WTC11 (cell line): ENCODE measurements around the gene GPRIN2.

Experiments
- TF ChIP-seq, protein P1 (sequence below): fragments of 200-600 bp; IDR thresholded peaks from 2 replicates; pipeline ENCODE4 v1.8.0; 2022; ENCODE audit warnings: antibody characterized with exemption
- TF ChIP-seq, protein P2 (sequence below): sonication (generic); formaldehyde crosslinking; IDR thresholded peaks from 2 replicates; pipeline ENCODE4 v1.8.0; 2023; ENCODE audit warnings: missing genetic modification reagents
- TF ChIP-seq, protein P3 (sequence below): sonication (generic); formaldehyde crosslinking; IDR thresholded peaks from 2 replicates; pipeline ENCODE4 v1.8.1; 2022; ENCODE audit warnings: mild to moderate bottlenecking, moderate library complexity, missing genetic modification reagents
- TF ChIP-seq, protein P4 (sequence below): sonication (generic); formaldehyde crosslinking; conservative IDR thresholded peaks from 2 replicates; pipeline ENCODE4 v1.8.1; 2023; ENCODE audit warnings: mild to moderate bottlenecking, low read depth, missing genetic modification reagents, moderate library complexity

DNA sequence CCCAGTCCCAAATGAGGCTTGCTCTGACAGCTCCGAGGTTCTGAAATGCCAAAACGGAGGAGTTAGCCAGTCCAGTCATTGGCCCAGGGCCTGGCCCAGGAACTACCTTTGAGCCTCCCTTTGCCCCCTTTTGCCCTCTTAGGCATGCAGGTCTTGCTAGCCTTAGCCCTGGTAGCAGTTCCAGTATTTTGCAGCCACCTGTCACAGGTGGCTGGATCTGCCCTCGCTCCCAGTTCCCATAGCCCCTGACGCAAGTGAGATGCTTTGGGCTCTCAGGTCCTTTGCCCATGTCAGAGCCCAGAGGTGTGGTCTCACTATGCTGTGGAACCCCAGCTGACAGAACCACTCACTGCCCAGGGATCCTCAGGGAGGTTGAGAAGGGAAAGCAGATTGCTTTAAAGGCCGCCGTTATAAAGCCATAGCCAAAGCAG, 42.0 kb downstream of the GPRIN2 start:
- TF ChIP-seq, protein P1, sequence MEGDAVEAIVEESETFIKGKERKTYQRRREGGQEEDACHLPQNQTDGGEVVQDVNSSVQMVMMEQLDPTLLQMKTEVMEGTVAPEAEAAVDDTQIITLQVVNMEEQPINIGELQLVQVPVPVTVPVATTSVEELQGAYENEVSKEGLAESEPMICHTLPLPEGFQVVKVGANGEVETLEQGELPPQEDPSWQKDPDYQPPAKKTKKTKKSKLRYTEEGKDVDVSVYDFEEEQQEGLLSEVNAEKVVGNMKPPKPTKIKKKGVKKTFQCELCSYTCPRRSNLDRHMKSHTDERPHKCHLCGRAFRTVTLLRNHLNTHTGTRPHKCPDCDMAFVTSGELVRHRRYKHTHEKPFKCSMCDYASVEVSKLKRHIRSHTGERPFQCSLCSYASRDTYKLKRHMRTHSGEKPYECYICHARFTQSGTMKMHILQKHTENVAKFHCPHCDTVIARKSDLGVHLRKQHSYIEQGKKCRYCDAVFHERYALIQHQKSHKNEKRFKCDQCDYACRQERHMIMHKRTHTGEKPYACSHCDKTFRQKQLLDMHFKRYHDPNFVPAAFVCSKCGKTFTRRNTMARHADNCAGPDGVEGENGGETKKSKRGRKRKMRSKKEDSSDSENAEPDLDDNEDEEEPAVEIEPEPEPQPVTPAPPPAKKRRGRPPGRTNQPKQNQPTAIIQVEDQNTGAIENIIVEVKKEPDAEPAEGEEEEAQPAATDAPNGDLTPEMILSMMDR: no peak
- TF ChIP-seq, protein P2, sequence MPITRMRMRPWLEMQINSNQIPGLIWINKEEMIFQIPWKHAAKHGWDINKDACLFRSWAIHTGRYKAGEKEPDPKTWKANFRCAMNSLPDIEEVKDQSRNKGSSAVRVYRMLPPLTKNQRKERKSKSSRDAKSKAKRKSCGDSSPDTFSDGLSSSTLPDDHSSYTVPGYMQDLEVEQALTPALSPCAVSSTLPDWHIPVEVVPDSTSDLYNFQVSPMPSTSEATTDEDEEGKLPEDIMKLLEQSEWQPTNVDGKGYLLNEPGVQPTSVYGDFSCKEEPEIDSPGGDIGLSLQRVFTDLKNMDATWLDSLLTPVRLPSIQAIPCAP (CRISPR knock-in tag): no peak
- TF ChIP-seq, protein P3, sequence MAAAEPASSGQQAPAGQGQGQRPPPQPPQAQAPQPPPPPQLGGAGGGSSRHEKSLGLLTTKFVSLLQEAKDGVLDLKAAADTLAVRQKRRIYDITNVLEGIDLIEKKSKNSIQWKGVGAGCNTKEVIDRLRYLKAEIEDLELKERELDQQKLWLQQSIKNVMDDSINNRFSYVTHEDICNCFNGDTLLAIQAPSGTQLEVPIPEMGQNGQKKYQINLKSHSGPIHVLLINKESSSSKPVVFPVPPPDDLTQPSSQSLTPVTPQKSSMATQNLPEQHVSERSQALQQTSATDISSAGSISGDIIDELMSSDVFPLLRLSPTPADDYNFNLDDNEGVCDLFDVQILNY (CRISPR knock-in tag): no peak
- TF ChIP-seq, protein P4, sequence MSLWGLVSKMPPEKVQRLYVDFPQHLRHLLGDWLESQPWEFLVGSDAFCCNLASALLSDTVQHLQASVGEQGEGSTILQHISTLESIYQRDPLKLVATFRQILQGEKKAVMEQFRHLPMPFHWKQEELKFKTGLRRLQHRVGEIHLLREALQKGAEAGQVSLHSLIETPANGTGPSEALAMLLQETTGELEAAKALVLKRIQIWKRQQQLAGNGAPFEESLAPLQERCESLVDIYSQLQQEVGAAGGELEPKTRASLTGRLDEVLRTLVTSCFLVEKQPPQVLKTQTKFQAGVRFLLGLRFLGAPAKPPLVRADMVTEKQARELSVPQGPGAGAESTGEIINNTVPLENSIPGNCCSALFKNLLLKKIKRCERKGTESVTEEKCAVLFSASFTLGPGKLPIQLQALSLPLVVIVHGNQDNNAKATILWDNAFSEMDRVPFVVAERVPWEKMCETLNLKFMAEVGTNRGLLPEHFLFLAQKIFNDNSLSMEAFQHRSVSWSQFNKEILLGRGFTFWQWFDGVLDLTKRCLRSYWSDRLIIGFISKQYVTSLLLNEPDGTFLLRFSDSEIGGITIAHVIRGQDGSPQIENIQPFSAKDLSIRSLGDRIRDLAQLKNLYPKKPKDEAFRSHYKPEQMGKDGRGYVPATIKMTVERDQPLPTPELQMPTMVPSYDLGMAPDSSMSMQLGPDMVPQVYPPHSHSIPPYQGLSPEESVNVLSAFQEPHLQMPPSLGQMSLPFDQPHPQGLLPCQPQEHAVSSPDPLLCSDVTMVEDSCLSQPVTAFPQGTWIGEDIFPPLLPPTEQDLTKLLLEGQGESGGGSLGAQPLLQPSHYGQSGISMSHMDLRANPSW (CRISPR knock-in tag): no peak
